Activated B cell treated with CpG ODN at 0.5 μM for 24 hours (primary cell): ENCODE measurements around the gene MTREX. TPM values are rescaled to one million over a fixed set of nuclear protein-coding genes. Genes with fewer than 3 reads are reported as not detected.

Experiments used
- ATAC-seq: fragments of 200-7000 bp; cut with Tn5 transposase; one replicate; pipeline ENCODE4 v1.10.0; 2021; ENCODE audit warnings: low read depth, mild to moderate bottlenecking, moderate library complexity
- CTCF ChIA-PET: fragments of 350-600 bp; sonication (Branson Sonifier 250); formaldehyde crosslinking; loops from one replicate; lab custom pipeline; 2021; ENCODE audit warnings: antibody characterized with exemption; lab: Charles Lee
- POLR2A ChIA-PET: fragments of 350-600 bp; sonication (Branson Sonifier 250); formaldehyde crosslinking; loops from one replicate; lab custom pipeline; 2021; ENCODE audit warnings: antibody characterized with exemption; lab: Charles Lee
- DNase-seq: peaks from one replicate; pipeline ENCODE4 v3.0.0; 2022
- H3K27ac Mint-ChIP-seq: one replicate; pipeline ENCODE4 v1.8.0; 2020; ENCODE audit warnings: mixed read lengths
- H3K27me3 Mint-ChIP-seq: one replicate; pipeline ENCODE4 v1.8.0; 2021; ENCODE audit warnings: mixed read lengths
- H3K36me3 Mint-ChIP-seq: one replicate; pipeline ENCODE4 v1.8.0; 2021; ENCODE audit warnings: low read depth, mixed read lengths
- H3K4me1 Mint-ChIP-seq: one replicate; pipeline ENCODE4 v1.8.0; 2021; ENCODE audit warnings: mixed read lengths
- H3K4me3 Mint-ChIP-seq: one replicate; pipeline ENCODE4 v1.8.0; 2020; ENCODE audit warnings: mild to moderate bottlenecking, mixed read lengths
- H3K9me3 Mint-ChIP-seq: one replicate; pipeline ENCODE4 v1.8.0; 2020; ENCODE audit warnings: mixed read lengths
- CTCF ChIP-seq: fragments of 200-600 bp; IDR thresholded peaks from one replicate; pipeline ENCODE4 v1.8.0; 2022; ENCODE audit warnings: antibody characterized with exemption, mild to moderate bottlenecking
- intact Hi-C: fragments of 100-400 bp; cut with micrococcal nuclease; formaldehyde crosslinking; loops from one replicate; pipeline ENCODE4 v1.15.1; 2024
- total RNA-seq: library from RNA; stranded (reverse); gene quantifications from 2 replicates; pipeline ENCODE4 v1.2.3, GENCODE V29; 2022

The MTREX gene
- total RNA-seq, 1 donor from 2014 or later = 106 TPM

GRCh38 chr5:55320571-55320970 lies 12.8 kb downstream of the MTREX start:
- peaks cover 17% of the 10 kb centered on the region for H3K4me1 Mint-ChIP-seq
- ATAC-seq (no peak), DNase-seq (no peak)
- H3K9me3 Mint-ChIP-seq = peaks cover 17% of the 10 kb centered on the region
- peaks cover 45% of the 10 kb centered on the region for H3K36me3 Mint-ChIP-seq
- TF ChIP-seq CTCF = no peak
- ChIA-PET CTCF (no interaction called here), POLR2A (interaction anchor here (0.6 kb wide), 1 partner anchor 561 kb away, joined by 9 read pairs; no protein-coding TSS in a partner anchor)
- no peak overlapping the region for H3K27ac Mint-ChIP-seq
- no peak overlapping the region for H3K4me3 Mint-ChIP-seq
- intact Hi-C loops = loop anchor here (5.0 kb wide), 1 partner anchor 148 kb away; the partner anchor contains the start of gene CDC20B
- H3K27me3 Mint-ChIP-seq = no peaks in the 10 kb centered on the region

GRCh38 chr5:55324006-55324405 lies 16.2 kb downstream of the MTREX start:
- POLR2A ChIA-PET = interaction anchor here (2.8 kb wide), 1 partner anchor 16 kb away, joined by 15 read pairs; the partner anchor contains the start of genes DHX29 and MTREX
- Mint-ChIP-seq H3K27ac (no peak overlapping the region), H3K9me3 (no peaks in the 10 kb centered on the region), H3K27me3 (no peaks in the 10 kb centered on the region), H3K4me1 (peaks cover 7% of the 10 kb centered on the region), H3K36me3 (peaks cover 47% of the 10 kb centered on the region), H3K4me3 (no peak overlapping the region)
- intact Hi-C loops = loop anchor here (1.0 to 5.0 kb wide), 3 partner anchors 16 to 368 kb away; partner anchors contain the start of gene CDC20B
- CTCF ChIA-PET = interaction anchor here (1.0 kb wide), 1 partner anchor 368 kb away, joined by 5 read pairs; no protein-coding TSS in a partner anchor
- ATAC-seq (no peak), DNase-seq (no peak)
- TF ChIP-seq CTCF = no peak

GRCh38 chr5:55324815-55325418 lies 17.1 kb downstream of the MTREX start:
- Mint-ChIP-seq H3K36me3 (peaks cover 55% of the 10 kb centered on the region), H3K4me1 (peaks cover 6% of the 10 kb centered on the region), H3K27ac (no peak overlapping the region), H3K27me3 (no peaks in the 10 kb centered on the region), H3K9me3 (no peaks in the 10 kb centered on the region), H3K4me3 (no peak overlapping the region)
- TF ChIP-seq CTCF = no peak
- peak; percentile 56 for ATAC-seq
- POLR2A ChIA-PET = interaction anchor here (2.8 kb wide), 1 partner anchor 17 kb away, joined by 15 read pairs; the partner anchor contains the start of genes DHX29 and MTREX
- CTCF ChIA-PET = interaction anchor here (0.6 kb wide), 1 partner anchor 677 kb away, joined by 3 read pairs; no protein-coding TSS in a partner anchor
- intact Hi-C loops = loop anchor here (1.0 to 5.0 kb wide), 3 partner anchors 17 to 367 kb away; partner anchors contain the start of gene CDC20B
- no peak for DNase-seq

GRCh38 chr5:55325621-55326020 lies 17.8 kb downstream of the MTREX start:
- intact Hi-C loops = no loop called here
- H3K4me1 Mint-ChIP-seq = peaks cover 12% of the 10 kb centered on the region
- H3K4me3 Mint-ChIP-seq = no peak overlapping the region
- peaks cover 62% of the 10 kb centered on the region for H3K36me3 Mint-ChIP-seq
- no peak for TF ChIP-seq CTCF
- CTCF ChIA-PET = no interaction called here
- H3K27ac Mint-ChIP-seq = no peak overlapping the region
- no peaks in the 10 kb centered on the region for H3K27me3 Mint-ChIP-seq
- no peaks in the 10 kb centered on the region for H3K9me3 Mint-ChIP-seq
- DNase-seq (no peak), ATAC-seq (no peak)
- POLR2A ChIA-PET = no interaction called here

- ChIA-PET CTCF (interaction anchor here (0.8 to 1.4 kb wide), 2 partner anchors 16 to 364 kb away, joined by 3 to 4 read pairs; no protein-coding TSS in a partner anchor), POLR2A (no interaction called here)
- intact Hi-C loops = no loop called here
- peaks cover 12% of the 10 kb centered on the region for H3K4me1 Mint-ChIP-seq
- no peak for ATAC-seq
- TF ChIP-seq CTCF = no peak
- H3K9me3 Mint-ChIP-seq = no peaks in the 10 kb centered on the region
- H3K4me3 Mint-ChIP-seq = no peak overlapping the region
- no peak for DNase-seq
- H3K27me3 Mint-ChIP-seq = no peaks in the 10 kb centered on the region
- no peak overlapping the region for H3K27ac Mint-ChIP-seq
- H3K36me3 Mint-ChIP-seq = peaks cover 76% of the 10 kb centered on the region
Measured at GRCh38 chr5:55327281-55327680, 19.5 kb downstream of the MTREX start.
